Measurements from ENCODE around the gene CD4.
"Not testable (repeated sequence)": the region's sequence is repeated elsewhere in the genome, so short reads cannot be mapped to it uniquely, and the experiment has no call there.

The CD4 gene

GRCh38 chr12:6849976-6850560 lies 60.7 kb downstream of the CD4 start:
- no peak for DNase-seq

- no peak for DNase-seq
Measured at GRCh38 chr12:6850796-6851152, 61.4 kb downstream of the CD4 start.

GRCh38 chr12:6851153-6851920 lies 62.0 kb downstream of the CD4 start, which contains the start of gene CDCA3:
Gene CDCA3, minus strand, starts transcription at chr12:6851286. Its CDS starts 334 bp downstream, at chr12:6850952.
- peak; percentile 96 for DNase-seq

- peak; percentile 99 for DNase-seq
Measured at GRCh38 chr12:6851921-6852650, 62.8 kb downstream of the CD4 start, which contains the start of gene USP5. Gene USP5, plus strand, starts transcription at chr12:6852150. Its CDS starts 30 bp downstream, at chr12:6852180.

- DNase-seq, result no peak
Measured at GRCh38 chr12:6852651-6853354, 63.5 kb downstream of the CD4 start.

GRCh38 chr12:6853626-6854025 lies 64.3 kb downstream of the CD4 start:
- no peak for DNase-seq

GRCh38 chr12:6854036-6854435 lies 64.7 kb downstream of the CD4 start:
- DNase-seq, result no peak

- no peak for DNase-seq
Measured at GRCh38 chr12:6855322-6855721, 66.0 kb downstream of the CD4 start.

- no peak for DNase-seq
Measured at GRCh38 chr12:6858799-6859198, 69.5 kb downstream of the CD4 start.

GRCh38 chr12:6860116-6860515 lies 70.8 kb downstream of the CD4 start:
- no peak for DNase-seq

GRCh38 chr12:6860942-6861341 lies 71.6 kb downstream of the CD4 start:
- DNase-seq, result no peak

- DNase-seq, result no peak
Measured at GRCh38 chr12:6861391-6861790, 72.1 kb downstream of the CD4 start.

GRCh38 chr12:6863033-6863432 lies 73.7 kb downstream of the CD4 start:
- no peak for DNase-seq

- DNase-seq, result no peak
Measured at GRCh38 chr12:6863586-6864321, 74.4 kb downstream of the CD4 start.

- not testable (repeated sequence) for DNase-seq
Measured at GRCh38 chr12:6865307-6865706, 76.0 kb downstream of the CD4 start.

GRCh38 chr12:6866163-6866919 lies 77.0 kb downstream of the CD4 start:
- DNase-seq, result no peak

GRCh38 chr12:6866920-6867412 lies 77.6 kb downstream of the CD4 start:
- DNase-seq, result no peak

- peak; percentile 67 for DNase-seq
Measured at GRCh38 chr12:6867413-6868210, 78.3 kb downstream of the CD4 start, which contains the start of gene TPI1. Gene TPI1, plus strand, starts transcription at chr12:6867531. Its CDS starts 36 bp downstream, at chr12:6867567.

GRCh38 chr12:6868211-6869048 lies 79.1 kb downstream of the CD4 start:
- DNase-seq, result no peak
